Natural killer cell (primary cell): Measurements from ENCODE around the gene DHRS2. TPM values are rescaled to one million over a fixed set of nuclear protein-coding genes. Genes with fewer than 3 reads are reported as not detected.

ENCODE experiments used
- ATAC-seq, 3 donors: fragments of 150-1000 bp in 2 of 3; fragments of 200-7000 bp in 1 of 3; cut with Tn5 transposase; 1 replicate in 1 of 3; 2 replicates in 2 of 3; pipeline ENCODE4 v1.10.0; 2021; ENCODE audit warnings: mild to moderate bottlenecking in 2 of 3, moderate library complexity in 2 of 3
- DNase-seq, 2 donors: peaks; one replicate each; pipeline versions ENCODE4 v3.0.0 to v3.0.0-alpha.2; 2013 to 2021; ENCODE audit warnings: mixed read lengths in 1 of 2
- H3K27ac ChIP-seq: one replicate; pipeline ENCODE4 v1.5.1; 2013; ENCODE audit warnings: mild to moderate bottlenecking, low read length
- H3K27me3 ChIP-seq: one replicate; pipeline ENCODE4 v1.6.1; 2013; ENCODE audit warnings: low read length; ENCODE audit not compliant: control insufficient read depth, insufficient read depth
- H3K36me3 ChIP-seq: one replicate; pipeline ENCODE4 v1.6.1; 2013; ENCODE audit warnings: low read length; ENCODE audit not compliant: control insufficient read depth, insufficient read depth
- H3K4me1 ChIP-seq: one replicate; pipeline ENCODE4 v1.6.1; 2013; ENCODE audit warnings: low read length; ENCODE audit not compliant: control insufficient read depth, insufficient read depth
- H3K4me3 ChIP-seq: one replicate; pipeline ENCODE4 v1.5.1; 2013; ENCODE audit warnings: low read length
- H3K9me3 ChIP-seq: one replicate; pipeline ENCODE4 v1.6.1; 2013; ENCODE audit warnings: low read length; ENCODE audit not compliant: control insufficient read depth, insufficient read depth
- H3K27ac Mint-ChIP-seq, 2 donors: one replicate each; pipeline ENCODE4 v1.8.0; 2022; ENCODE audit warnings: mild to moderate bottlenecking in 2 of 2, mixed read lengths in 2 of 2, moderate library complexity in 1 of 2
- H3K27me3 Mint-ChIP-seq, 2 donors: one replicate each; pipeline ENCODE4 v1.8.0; 2022; ENCODE audit warnings: low read depth in 2 of 2, mixed read lengths in 2 of 2
- H3K36me3 Mint-ChIP-seq: one replicate; pipeline ENCODE4 v1.8.0; 2022; ENCODE audit warnings: mixed read lengths
- H3K4me1 Mint-ChIP-seq, 2 donors: one replicate each; pipeline ENCODE4 v1.8.0; 2022; ENCODE audit warnings: mixed read lengths in 2 of 2
- H3K4me3 Mint-ChIP-seq: one replicate; pipeline ENCODE4 v1.8.0; 2022; ENCODE audit warnings: mild to moderate bottlenecking, moderate library complexity, mixed read lengths
- H3K9me3 Mint-ChIP-seq, 2 donors: one replicate each; pipeline ENCODE4 v1.8.0; 2022; ENCODE audit warnings: mixed read lengths in 2 of 2
- WGBS: methylation state at CpG from one replicate; pipeline ENCODE4 v1.1.7; 2013; ENCODE audit warnings: missing lambda C conversion rate; ENCODE audit not compliant: insufficient coverage; 5-methylcytosine and 5-hydroxymethylcytosine counted together
- intact Hi-C: fragments of 100-400 bp; cut with micrococcal nuclease; formaldehyde crosslinking; loops from one replicate; pipeline ENCODE4 v1.14.2; 2022
- total RNA-seq, 4 donors: library from RNA; stranded (reverse); fragments of 120-200 nt in 1 of 4; gene quantifications; one replicate each; pipeline versions ENCODE4 v1.2.3 to v1.2.4, GENCODE V29; 2013 to 2022
- TF ChIP-seq, protein P1 (sequence below): fragments of 200-600 bp; IDR thresholded peaks from one replicate; pipeline ENCODE4 v1.8.0; 2022; ENCODE audit warnings: antibody characterized with exemption

The DHRS2 gene
- total RNA-seq, 3 donors from 2014 or later (not counting 1 experiment from before 2014, with no cell fraction given) = 0.50 TPM; not detected in 2

DNA sequence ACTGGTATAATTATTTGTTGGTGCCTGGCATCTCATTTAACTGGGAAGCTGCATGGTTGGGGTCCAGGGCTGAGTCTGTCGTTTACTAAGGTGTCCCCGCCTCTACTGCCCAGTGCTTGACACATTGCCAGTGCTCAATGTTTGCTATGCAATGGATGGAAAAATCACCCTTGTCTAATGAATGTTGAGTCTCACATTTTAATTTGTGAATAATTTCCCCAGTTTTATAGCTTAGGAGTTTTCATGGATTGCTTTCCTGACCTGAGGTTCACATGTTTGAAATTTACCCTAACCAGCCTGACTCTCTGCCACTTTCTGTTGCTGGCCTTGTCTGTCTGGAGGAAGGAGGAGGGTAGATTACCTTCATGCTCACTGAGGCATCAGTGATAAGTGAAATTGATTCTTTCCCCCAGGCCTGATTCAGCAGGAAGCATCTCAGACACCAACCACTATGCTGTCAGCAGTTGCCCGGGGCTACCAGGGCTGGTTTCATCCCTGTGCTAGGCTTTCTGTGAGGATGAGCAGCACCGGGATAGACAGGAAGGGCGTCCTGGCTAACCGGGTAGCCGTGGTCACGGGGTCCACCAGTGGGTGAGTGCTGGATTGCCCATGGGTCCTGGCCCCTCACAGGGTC lies 2.4 kb downstream of the DHRS2 start:
- DNase-seq = no peak

DNA sequence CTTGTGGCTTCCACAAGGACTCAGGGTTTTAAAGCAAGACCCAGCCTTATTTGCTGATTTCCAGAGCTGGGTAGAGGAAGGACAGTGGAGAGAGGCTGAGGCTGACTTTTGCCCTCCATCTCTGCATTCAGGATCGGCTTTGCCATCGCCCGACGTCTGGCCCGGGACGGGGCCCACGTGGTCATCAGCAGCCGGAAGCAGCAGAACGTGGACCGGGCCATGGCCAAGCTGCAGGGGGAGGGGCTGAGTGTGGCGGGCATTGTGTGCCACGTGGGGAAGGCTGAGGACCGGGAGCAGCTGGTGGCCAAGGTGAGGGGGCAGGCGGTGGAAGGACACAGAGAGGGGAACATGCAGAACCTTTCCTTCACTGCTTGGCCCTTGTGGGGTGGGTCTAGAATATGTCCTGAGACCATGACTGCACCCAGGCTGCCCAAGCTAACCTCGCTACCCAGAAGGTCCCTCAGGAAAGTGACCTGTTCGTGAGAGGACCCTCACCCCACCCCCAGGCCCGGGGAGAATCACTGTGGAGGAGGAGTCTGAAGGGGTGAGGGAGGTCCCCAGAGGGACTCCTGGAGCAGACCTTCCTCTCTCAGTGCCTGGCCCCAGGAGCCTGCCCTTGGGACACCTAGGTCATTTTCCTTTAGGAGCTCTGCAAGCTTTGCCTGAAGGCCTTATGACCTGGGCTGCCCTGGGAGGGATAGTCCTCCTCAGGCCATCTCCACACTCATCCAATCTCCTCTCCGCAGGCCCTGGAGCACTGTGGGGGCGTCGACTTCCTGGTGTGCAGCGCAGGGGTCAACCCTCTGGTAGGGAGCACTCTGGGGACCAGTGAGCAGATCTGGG lies 3.1 kb downstream of the DHRS2 start:
- Mint-ChIP-seq H3K27me3 (no peaks in the 10 kb centered on the region), H3K27ac (no peak overlapping the region), H3K36me3 (no peaks in the 10 kb centered on the region), H3K9me3 (no peaks in the 10 kb centered on the region), H3K4me3 (no peak overlapping the region), H3K4me1 (peaks cover 0 to 5% of the 10 kb centered on the region in 2 donors)
- Histone ChIP-seq H3K27me3 (no peaks in the 10 kb centered on the region), H3K27ac (no peak overlapping the region), H3K4me3 (no peak overlapping the region), H3K9me3 (no peaks in the 10 kb centered on the region), H3K4me1 (no peaks in the 10 kb centered on the region), H3K36me3 (no peaks in the 10 kb centered on the region)
- intact Hi-C loops = no loop called here
- TF ChIP-seq, protein P1, sequence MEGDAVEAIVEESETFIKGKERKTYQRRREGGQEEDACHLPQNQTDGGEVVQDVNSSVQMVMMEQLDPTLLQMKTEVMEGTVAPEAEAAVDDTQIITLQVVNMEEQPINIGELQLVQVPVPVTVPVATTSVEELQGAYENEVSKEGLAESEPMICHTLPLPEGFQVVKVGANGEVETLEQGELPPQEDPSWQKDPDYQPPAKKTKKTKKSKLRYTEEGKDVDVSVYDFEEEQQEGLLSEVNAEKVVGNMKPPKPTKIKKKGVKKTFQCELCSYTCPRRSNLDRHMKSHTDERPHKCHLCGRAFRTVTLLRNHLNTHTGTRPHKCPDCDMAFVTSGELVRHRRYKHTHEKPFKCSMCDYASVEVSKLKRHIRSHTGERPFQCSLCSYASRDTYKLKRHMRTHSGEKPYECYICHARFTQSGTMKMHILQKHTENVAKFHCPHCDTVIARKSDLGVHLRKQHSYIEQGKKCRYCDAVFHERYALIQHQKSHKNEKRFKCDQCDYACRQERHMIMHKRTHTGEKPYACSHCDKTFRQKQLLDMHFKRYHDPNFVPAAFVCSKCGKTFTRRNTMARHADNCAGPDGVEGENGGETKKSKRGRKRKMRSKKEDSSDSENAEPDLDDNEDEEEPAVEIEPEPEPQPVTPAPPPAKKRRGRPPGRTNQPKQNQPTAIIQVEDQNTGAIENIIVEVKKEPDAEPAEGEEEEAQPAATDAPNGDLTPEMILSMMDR = no peak
- ATAC-seq (no peak), DNase-seq (no peak)
- WGBS = 94% methylated on average over 18 of the region's 21 CpGs

More for the DNA sequence above, 2.4 kb downstream of the DHRS2 start:
- TF ChIP-seq, protein P1 = no peak
- no peak overlapping the region for H3K4me3 ChIP-seq
- H3K9me3 ChIP-seq = no peaks in the 10 kb centered on the region
- no peaks in the 10 kb centered on the region for H3K27me3 Mint-ChIP-seq
- H3K9me3 Mint-ChIP-seq = no peaks in the 10 kb centered on the region
- H3K36me3 ChIP-seq = no peaks in the 10 kb centered on the region
- H3K36me3 Mint-ChIP-seq = no peaks in the 10 kb centered on the region
- H3K27ac Mint-ChIP-seq = no peak overlapping the region
- H3K4me1 ChIP-seq = no peaks in the 10 kb centered on the region
- no peak overlapping the region for H3K27ac ChIP-seq
- ATAC-seq = no peak
- 89% methylated on average over 8 of the region's 8 CpGs for WGBS
- H3K4me1 Mint-ChIP-seq = peaks cover 0 to 5% of the 10 kb centered on the region in 2 donors
- no peak overlapping the region for H3K4me3 Mint-ChIP-seq
- intact Hi-C loops = no loop called here
- H3K27me3 ChIP-seq = no peaks in the 10 kb centered on the region

DNA sequence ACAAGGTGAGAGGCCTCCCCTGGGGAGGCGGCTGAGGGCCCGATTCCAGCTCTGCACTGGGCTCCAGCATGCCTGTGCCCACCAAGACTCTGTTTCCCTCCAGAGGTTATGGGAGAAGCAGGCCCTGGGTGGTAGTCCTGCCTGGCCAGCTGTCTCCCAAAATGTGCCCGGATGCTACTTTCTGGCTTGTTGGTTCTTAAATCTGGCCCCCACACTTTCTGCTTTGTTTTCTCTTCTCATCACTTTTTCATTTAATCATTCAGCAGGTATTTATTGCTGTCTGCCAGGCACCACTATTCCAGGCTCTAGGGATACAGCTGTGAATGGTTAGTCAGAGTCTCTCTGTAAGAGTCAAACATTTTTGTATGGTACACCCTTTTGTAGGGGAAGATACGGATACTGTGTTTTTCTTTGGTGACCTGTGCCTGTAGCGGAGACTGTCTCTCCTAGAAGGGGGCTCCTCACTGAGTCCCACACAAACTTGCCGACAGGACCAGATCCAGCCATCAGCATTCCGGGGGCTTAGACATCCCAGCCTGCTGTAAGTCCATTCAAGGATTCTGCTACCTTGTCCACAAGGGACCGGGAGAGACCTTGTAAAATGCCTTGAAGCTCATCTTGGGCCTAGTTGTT lies 3.8 kb downstream of the DHRS2 start:
- Mint-ChIP-seq H3K36me3 (no peaks in the 10 kb centered on the region), H3K4me3 (no peak overlapping the region), H3K27me3 (no peaks in the 10 kb centered on the region), H3K4me1 (peaks cover 0 to 2% of the 10 kb centered on the region in 2 donors), H3K27ac (no peak overlapping the region), H3K9me3 (no peaks in the 10 kb centered on the region)
- Histone ChIP-seq H3K4me3 (no peak overlapping the region), H3K9me3 (no peaks in the 10 kb centered on the region), H3K4me1 (no peaks in the 10 kb centered on the region), H3K27ac (no peak overlapping the region), H3K27me3 (no peaks in the 10 kb centered on the region), H3K36me3 (no peaks in the 10 kb centered on the region)
- DNase-seq (no peak), ATAC-seq (no peak)
- TF ChIP-seq, protein P1 = no peak
- WGBS = 96% methylated on average over 8 of the region's 8 CpGs
- intact Hi-C loops = no loop called here
